Tongue (tissue), 2 donors: Measurements from ENCODE around the gene ENPEP. TPM values are rescaled to one million over a fixed set of nuclear protein-coding genes. Genes with fewer than 3 reads are reported as not detected.
"Not testable (repeated sequence)": the region's sequence is repeated elsewhere in the genome, so short reads cannot be mapped to it uniquely, and the experiment has no call there.

Source experiments
- DNase-seq: peaks from one replicate; pipeline ENCODE4 v3.0.0-alpha.2; 2015
- total RNA-seq: library from RNA; depleted of rRNA; stranded (reverse); fragments of >200 nt; gene quantifications from one replicate; pipeline ENCODE4 v1.2.3, GENCODE V29; 2014

ENPEP gene
- total RNA-seq, 1 donor from 2014 or later = 31.5 TPM

GRCh38 chr4:110518889-110519490, 43.0 kb downstream of the ENPEP start:
- peak; percentile 18 for DNase-seq

- DNase-seq = no peak
These were observed 44.9 kb downstream of the ENPEP start for GRCh38 chr4:110520886-110521285.

- DNase-seq = no peak
These were observed 50.6 kb downstream of the ENPEP start for GRCh38 chr4:110526589-110526988.

- DNase-seq = no peak
These were observed 51.2 kb downstream of the ENPEP start for GRCh38 chr4:110527156-110527555.

- DNase-seq = peak; percentile 30
These were observed 57.1 kb downstream of the ENPEP start for GRCh38 chr4:110532901-110533589.

GRCh38 chr4:110533590-110533910, 57.6 kb downstream of the ENPEP start:
- DNase-seq = no peak

- peak; percentile 48 for DNase-seq
These were observed 58.0 kb downstream of the ENPEP start for GRCh38 chr4:110533940-110534339.

- peak; percentile 61 for DNase-seq
These were observed 64.6 kb downstream of the ENPEP start for GRCh38 chr4:110540581-110540980.

GRCh38 chr4:110540982-110541451, 65.1 kb downstream of the ENPEP start:
- DNase-seq = peak; percentile 4

- no peak for DNase-seq
These were observed 67.6 kb downstream of the ENPEP start for GRCh38 chr4:110543577-110543976.

- DNase-seq = no peak
These were observed 68.6 kb downstream of the ENPEP start for GRCh38 chr4:110544594-110544993.

GRCh38 chr4:110550260-110550659, 74.3 kb downstream of the ENPEP start:
- DNase-seq = no peak

GRCh38 chr4:110553197-110553596, 77.2 kb downstream of the ENPEP start:
- DNase-seq = no peak

- no peak for DNase-seq
These were observed 91.3 kb downstream of the ENPEP start for GRCh38 chr4:110567214-110567613.

- DNase-seq = not testable (repeated sequence)
These were observed 100.7 kb downstream of the ENPEP start for GRCh38 chr4:110576696-110577095.

- DNase-seq = peak; percentile 51
These were observed 110.3 kb downstream of the ENPEP start for GRCh38 chr4:110586131-110586850.

GRCh38 chr4:110587666-110588285, 111.8 kb downstream of the ENPEP start:
- DNase-seq = no peak

GRCh38 chr4:110589297-110589696, 113.3 kb downstream of the ENPEP start:
- DNase-seq = no peak

GRCh38 chr4:110595583-110595982, 119.6 kb downstream of the ENPEP start:
- no peak for DNase-seq

GRCh38 chr4:110596431-110596830, 120.5 kb downstream of the ENPEP start:
- no peak for DNase-seq

- no peak for DNase-seq
These were observed 121.6 kb downstream of the ENPEP start for GRCh38 chr4:110597582-110597981.

GRCh38 chr4:110602061-110602460, 126.1 kb downstream of the ENPEP start:
- peak; percentile 18 for DNase-seq

- DNase-seq = no peak
These were observed 129.1 kb downstream of the ENPEP start for GRCh38 chr4:110605077-110605476.
